ENCODE results near the gene CCL26.
"Not testable (repeated sequence)": the region's sequence is repeated elsewhere in the genome, so short reads cannot be mapped to it uniquely, and the experiment has no call there.

Gene CCL26, protein sequence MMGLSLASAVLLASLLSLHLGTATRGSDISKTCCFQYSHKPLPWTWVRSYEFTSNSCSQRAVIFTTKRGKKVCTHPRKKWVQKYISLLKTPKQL

GRCh38 chr7:75772081-75773077 lies at the start of gene CCL26:
Gene CCL26, minus strand, starts transcription at chr7:75772211. Its CDS starts 35 bp downstream, at chr7:75772176.
- peak; percentile 91 for DNase-seq

DNA sequence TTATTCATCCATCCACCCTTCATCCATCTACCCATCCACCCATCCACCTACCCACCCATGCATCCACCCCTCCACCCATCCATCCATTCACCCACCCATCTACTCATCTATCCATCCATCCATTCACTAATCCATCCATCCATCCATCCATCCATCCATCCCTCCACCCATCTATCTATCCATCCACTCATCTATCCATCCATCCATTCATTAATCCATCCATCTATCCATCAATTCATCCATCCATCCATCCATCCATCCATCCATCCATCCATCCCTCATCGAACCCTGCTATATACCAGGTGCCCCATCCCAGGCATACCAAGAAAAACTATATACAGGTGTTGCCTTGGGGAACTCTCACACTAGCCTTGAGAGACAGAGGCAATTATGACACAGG lies 48.7 kb upstream of the CCL26 start:
- DNase-seq = no peak

DNA sequence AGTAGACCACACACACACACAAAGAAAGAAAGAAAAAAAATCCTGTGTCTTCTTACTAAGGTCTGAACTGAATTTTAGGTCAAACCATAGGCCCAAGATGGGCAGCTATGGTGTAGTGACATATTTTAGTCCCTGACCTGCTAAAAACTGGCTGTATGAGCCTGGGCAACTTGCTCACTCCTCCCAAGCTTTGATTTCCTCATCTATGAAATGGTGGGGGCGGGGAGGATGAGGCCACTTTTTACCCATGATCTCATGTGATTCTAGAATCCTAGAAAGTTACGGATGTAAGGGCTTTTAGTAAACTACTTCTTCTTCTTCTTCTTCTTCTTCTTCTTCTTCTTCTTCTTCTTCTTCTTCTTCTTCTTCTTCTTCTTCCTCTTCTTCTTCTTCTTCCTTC lies 47.7 kb upstream of the CCL26 start:
- no peak for DNase-seq

DNA sequence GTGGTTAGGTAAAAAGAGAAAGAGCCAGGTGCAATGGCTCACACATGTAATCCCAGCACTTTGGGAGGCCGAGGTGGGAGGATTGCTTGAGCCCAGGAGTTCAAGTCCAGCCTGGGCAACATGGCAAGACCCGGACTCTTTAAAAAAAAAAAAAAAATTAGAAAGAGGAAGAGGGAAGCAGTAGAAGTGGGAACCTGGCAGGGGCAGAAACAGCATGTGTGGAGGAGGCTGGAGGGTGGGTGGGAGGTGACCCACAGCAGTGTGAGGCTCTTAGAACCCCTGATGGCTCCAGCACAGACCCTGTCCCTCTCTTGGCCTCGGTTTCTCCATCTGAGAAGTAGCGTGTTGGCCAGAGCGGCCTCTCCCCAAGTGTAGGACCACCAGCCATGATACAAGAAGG lies 46.5 kb upstream of the CCL26 start:
- DNase-seq = no peak

DNA sequence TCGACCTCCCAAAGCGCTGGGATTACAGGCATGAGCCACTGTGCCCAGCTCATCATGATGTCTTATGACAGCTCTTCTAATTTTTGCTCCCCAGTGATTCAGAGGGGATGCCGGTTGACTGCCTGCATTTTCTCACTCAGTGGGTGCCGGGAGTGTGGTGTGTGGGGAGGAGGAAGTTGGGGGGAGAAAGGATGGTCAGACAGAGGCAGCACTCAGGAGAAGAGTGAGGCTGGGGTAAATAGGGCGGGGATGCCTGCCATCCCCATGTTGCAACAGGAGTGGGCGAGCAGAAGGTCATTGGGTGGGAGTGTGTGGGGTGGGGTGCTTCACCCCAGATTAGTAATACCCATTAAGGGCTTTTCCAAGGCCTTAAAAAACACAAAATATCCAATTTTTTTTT lies 45.1 kb upstream of the CCL26 start:
- no peak for DNase-seq

DNA sequence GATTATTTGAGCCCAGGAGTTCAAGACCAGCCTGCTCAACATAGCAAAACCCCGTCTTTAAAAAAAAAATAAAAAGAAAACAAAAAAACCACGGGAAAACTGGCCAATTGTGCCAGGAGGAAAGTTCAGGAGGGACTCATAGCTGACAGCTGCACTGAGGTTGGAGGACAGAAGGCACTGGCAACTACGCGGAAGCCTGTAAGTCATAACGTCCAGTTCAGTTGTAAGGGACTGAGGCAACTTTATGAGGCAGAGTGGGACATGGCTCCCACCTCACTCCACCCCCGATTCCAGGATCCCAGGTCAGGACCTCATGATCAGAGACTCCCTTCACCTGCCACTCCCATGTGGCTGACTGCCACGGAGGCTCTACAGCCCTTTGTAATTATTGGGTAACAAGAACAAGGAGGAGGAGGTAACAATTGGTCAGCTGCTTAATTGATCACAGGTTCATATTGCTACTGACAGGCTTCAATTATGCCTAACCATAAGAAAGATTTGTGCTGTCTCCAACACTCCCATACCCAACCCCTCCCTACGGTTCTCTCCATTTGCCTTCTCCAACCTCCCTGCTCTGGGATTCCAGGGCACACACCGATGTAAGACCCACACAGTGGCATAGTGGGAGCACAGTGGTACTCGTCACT lies 43.5 kb upstream of the CCL26 start:
- no peak for DNase-seq

DNA sequence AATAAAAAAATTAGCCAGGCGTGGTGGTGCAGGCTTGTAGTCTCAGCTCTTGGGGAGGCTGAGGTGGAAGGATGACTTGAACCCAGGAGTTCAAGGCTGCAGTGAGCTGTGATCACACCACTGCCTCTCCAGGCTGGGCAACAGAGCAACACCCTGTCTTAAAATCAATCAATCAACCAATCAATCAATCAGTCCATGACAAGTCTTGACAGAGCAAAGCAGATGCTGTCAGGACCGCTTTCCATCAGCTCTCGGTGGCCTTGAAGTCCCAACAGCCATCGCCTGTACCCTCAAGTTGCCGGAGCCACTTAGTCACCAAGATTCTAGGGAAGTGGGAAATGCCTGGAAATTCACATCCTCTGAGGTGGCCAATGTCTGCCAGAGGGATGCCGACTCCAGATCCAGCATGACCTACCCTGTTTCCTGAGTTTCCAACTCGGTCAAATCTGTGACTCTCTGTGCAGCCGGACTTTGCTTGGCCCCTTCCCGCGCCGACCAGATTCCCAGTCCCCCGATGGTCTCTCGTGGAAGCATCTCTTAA lies 42.5 kb upstream of the CCL26 start:
- DNase-seq = peak; percentile 59

DNA sequence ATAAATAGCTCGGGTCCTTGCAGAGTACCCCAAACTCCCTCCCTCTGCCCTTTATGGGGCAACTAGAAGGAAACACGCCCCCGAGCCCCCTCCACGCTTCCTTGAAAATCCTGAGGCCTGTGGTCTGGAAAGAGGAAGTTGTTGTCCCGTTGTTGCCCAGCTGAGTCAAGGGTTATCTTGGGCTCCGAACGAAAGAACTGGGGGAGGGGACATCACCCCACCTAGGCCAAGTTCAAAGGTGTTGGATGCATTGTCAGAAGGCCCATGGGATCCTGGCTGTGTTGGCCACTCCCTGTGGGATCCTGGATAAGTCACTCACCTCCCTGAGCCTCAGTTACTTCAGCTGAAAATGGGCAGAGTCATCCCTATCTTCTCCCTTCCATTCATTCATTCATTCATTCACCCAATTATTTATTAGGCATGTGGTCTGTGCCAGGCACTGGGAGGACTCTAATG lies 41.8 kb upstream of the CCL26 start, which contains the start of gene CCL24:
Gene CCL24, minus strand, starts transcription at position 26 of the 456 bp plus-strand sequence. CDS start 91 bp downstream, outside the sequence.
- DNase-seq = no peak

GRCh38 chr7:75813084-75813483 lies 41.1 kb upstream of the CCL26 start:
- DNase-seq = peak; percentile 10

DNA sequence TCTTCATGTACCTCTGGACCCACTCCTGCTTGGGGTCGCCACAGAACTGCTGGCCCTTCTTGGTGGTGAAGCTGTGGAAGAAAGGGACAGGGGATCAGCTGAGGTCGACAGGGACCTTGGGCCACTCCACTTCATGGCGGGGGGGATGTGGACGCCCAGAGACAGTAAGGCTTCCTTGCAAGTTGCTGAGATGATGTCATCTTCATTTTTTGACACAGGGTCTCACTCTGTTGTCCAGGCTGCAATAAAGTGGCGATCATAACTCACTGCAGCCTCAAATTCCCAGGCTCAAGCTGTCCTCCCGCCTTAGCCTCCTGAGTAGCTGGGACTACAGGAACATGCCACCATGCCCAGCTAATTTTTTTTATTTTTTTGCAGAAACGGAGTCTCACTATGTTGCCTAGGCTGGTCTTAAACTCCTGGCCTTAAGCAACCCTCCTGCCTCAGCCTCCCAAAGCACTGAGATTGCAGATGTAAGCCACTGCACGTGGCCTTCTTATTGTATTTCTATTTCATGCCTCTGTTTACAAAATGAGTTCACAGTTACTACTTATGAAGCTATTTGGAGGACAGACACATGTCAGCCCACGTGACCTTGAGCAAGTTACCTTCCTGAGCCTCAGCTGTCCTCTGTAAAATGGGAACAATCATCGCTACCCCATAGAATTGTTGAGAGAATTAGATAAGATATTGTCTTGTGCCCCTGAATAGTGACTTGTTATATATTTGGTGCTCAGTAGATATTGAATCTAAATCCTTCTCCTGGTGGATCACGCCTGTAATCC lies 40.1 kb upstream of the CCL26 start:
- DNase-seq = no peak

GRCh38 chr7:75809396-75809795 lies 37.4 kb upstream of the CCL26 start:
- no peak for DNase-seq

GRCh38 chr7:75808106-75808505 lies 36.1 kb upstream of the CCL26 start:
- no peak for DNase-seq

GRCh38 chr7:75807452-75807851 lies 35.4 kb upstream of the CCL26 start:
- no peak for DNase-seq

DNA sequence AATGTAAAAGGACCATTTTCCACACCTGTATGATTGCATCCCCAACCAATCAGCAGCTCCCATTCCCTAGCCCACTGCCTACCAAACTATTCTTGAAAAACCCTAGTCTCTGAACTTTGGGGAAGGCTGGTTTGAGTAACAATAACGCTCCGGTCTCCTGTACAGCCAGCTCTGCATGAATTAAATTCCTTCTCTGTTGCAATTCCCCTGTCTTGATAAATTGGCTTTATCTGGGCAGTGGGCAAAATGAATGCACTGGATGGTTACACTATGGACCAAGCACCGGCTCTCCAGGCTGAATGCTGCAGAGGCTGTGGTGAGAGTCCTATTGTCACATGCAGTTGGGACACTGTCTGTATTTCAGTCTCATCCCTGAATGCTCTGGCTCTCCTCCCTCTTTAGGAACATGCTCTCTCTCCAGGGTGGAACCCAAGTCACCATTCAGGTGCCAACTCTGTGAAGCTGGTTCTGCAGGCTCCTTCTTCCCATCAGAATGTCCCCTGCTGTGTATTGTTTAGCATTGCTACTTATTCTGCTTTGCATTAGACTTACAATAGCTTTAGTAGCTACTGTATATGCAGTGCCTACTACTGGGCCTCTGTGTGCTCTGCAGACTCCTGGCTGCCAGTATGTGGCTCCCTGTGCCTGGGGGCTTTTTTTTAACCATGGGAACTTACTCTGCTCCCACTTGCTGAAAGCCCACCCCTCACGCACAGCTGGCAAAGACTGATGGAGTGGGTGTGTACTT lies 34.7 kb upstream of the CCL26 start:
- DNase-seq = no peak

- DNase-seq = no peak
Observed at GRCh38 chr7:75804705-75805104, 32.7 kb upstream of the CCL26 start.

DNA sequence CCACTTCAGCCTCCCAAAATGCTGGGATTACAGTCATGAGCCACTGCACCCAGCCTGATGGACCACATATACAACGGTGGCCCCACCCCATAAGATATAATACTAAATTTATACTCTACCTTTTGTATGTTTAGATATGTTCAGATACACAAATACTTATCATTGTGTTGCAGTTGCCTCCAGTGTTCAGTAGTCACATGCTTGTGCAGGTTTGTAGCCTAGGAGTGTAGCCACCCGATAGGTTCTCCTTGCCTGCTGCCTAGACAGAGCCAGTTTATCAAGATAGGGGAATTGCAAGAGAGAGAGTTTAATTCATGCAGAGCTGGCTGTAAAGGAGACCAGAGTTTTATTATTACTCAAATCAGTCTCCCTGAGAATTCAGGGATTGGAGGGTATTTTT lies 32.0 kb upstream of the CCL26 start:
- DNase-seq = no peak

- DNase-seq = no peak
Observed at GRCh38 chr7:75802552-75802821, 30.5 kb upstream of the CCL26 start.

- no peak for DNase-seq
Observed at GRCh38 chr7:75798770-75799169, 26.8 kb upstream of the CCL26 start.

GRCh38 chr7:75796420-75796819 lies 24.4 kb upstream of the CCL26 start:
- no peak for DNase-seq

GRCh38 chr7:75795831-75796285 lies 23.8 kb upstream of the CCL26 start:
- no peak for DNase-seq

DNA sequence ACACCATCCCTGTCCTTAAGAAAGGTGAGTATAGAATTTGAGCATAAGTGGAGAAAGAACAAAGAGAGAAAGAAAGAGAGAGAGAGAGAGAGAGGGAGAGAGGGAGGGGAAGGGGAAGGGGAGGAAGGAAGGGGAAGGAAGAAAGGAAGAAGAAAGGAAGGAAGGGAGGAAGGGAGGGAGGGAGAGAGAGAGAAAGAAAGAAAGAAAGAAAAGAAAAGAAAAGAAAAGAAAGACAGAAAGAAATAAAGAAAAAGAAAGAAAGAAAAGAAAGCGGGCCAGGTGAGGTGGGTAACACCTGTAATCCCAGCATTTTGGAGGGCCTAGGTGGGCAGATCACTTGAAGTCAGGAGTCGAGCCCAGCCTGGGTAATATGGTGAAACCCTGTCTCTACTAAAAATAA lies 21.7 kb upstream of the CCL26 start:
- DNase-seq = no peak

GRCh38 chr7:75792567-75792966 lies 20.6 kb upstream of the CCL26 start:
- not testable (repeated sequence) for DNase-seq

Data from EL (cell line).